ENCODE data around the gene HTT-AS.

DNA sequence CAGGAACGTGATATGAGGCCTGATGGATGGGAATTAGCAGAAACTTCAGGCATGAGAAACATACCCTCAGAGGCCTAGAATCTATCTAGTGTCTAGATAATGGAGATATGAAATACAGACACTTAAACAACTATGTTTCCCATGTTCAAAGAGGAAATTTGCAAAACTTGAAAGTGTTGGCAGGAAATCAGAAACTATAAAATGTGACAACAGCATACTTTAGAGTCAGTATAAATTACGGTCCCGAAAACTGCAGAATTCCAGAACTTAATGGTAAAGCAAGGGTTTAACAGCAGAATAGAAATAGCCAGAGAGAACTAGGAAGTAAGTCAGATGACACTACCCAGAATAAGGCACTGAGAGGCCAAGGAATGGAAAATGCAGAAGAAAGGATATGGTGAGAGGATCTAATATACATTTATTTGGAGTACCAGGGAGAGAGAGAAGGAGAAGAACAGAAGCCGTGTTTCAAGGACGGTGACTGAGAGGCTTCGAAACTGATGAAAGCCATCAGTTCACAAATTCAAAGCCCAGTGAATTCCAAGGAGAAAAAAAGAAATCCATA lies 7.4 kb downstream of the HTT-AS start:
- TF ChIP-seq, protein P1, sequence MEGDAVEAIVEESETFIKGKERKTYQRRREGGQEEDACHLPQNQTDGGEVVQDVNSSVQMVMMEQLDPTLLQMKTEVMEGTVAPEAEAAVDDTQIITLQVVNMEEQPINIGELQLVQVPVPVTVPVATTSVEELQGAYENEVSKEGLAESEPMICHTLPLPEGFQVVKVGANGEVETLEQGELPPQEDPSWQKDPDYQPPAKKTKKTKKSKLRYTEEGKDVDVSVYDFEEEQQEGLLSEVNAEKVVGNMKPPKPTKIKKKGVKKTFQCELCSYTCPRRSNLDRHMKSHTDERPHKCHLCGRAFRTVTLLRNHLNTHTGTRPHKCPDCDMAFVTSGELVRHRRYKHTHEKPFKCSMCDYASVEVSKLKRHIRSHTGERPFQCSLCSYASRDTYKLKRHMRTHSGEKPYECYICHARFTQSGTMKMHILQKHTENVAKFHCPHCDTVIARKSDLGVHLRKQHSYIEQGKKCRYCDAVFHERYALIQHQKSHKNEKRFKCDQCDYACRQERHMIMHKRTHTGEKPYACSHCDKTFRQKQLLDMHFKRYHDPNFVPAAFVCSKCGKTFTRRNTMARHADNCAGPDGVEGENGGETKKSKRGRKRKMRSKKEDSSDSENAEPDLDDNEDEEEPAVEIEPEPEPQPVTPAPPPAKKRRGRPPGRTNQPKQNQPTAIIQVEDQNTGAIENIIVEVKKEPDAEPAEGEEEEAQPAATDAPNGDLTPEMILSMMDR (IDR thresholded peaks at IDR 0.05), result no peak
- TF ChIP-seq POLR2A (IDR thresholded peaks at IDR 0.05), result no peak

All from esophagus squamous epithelium (tissue), 4 donors.